Measurements from ENCODE around the gene POC1A.

The POC1A gene

GRCh38 chr3:52191663-52192062, 37.4 kb upstream of the POC1A start:
- no peak for DNase-seq (ENCODE audit: extremely low spot score)
- ChIA-PET CTCF (no interaction called here), POLR2A (no interaction called here)
- TF ChIP-seq CTBP1 (IDR thresholded peaks at IDR 0.05; ENCODE audit: borderline replicate concordance) (no peak), L3MBTL2 (conservative IDR thresholded peaks at IDR 0.05) (no peak), LEF1 (IDR thresholded peaks at IDR 0.05; ENCODE audit: borderline replicate concordance) (no peak), SUZ12 (IDR thresholded peaks at IDR 0.05) (no peak), PKNOX1 (IDR thresholded peaks at IDR 0.05) (no peak), FOXA1 (IDR thresholded peaks at IDR 0.05) (no peak), NFRKB (IDR thresholded peaks at IDR 0.05) (no peak), HDGF (IDR thresholded peaks at IDR 0.05; ENCODE audit: borderline replicate concordance) (no peak), TARDBP (IDR thresholded peaks at IDR 0.05) (no peak), BHLHE40 (IDR thresholded peaks at IDR 0.05; ENCODE audit: borderline replicate concordance) (no peak), FOXM1 (IDR thresholded peaks at IDR 0.05; ENCODE audit: borderline replicate concordance) (no peak), FOXK2 (IDR thresholded peaks at IDR 0.05) (no peak), ZNF384 (IDR thresholded peaks at IDR 0.05) (no peak), SP1 (IDR thresholded peaks at IDR 0.05) (no peak), ARNT (IDR thresholded peaks at IDR 0.05) (no peak), ELF4 (IDR thresholded peaks at IDR 0.05) (no peak)

DNA sequence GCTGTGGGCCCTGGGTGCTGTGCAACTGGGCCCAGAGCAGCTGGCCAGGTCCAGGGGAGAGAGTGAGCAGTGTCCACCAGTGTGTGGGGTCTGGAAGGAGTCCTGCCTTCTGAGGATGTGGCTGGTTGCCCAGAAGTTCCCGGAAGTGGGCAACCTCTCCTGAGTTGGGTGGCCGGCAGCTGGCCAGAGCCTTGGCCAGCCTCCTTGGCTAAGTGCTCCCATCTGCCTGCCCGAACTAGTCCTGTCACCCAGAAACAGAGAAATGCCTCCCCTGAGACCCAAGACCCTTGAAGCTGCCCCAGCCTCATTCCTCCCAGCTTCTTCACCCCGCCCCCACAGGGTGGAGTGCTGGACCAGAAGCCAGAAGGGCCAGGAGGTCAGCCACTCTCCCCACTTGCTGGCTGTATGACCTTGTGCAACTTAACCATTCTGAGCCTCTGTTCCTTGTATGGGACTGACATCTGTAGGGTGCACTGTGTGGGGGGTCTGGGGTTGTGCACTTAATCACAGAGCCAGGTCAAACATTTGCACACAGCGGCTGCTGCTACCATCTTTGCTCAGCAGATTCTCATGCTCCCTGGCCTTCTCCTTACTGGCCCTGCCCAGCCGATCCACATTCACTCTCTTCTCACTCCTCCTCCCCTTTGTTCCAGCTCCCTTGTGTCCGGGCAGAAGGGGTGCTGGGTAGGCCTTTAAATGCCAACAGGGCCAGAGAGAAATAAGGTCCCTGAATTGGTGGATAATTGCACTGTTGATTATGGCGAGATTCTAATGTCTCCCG, 36.3 kb upstream of the POC1A start:
- ChIA-PET POLR2A (interaction anchor here (0.7 kb wide), 1 partner anchor 198 kb away, joined by 3 read pairs; no protein-coding TSS in a partner anchor), CTCF (no interaction called here)
- DNase-seq (ENCODE audit: extremely low spot score): no peak
- no peak for TF ChIP-seq SUZ12 (IDR thresholded peaks at IDR 0.05)
- no peak for TF ChIP-seq HDGF (IDR thresholded peaks at IDR 0.05; ENCODE audit: borderline replicate concordance)
- TF ChIP-seq FOXM1 (IDR thresholded peaks at IDR 0.05; ENCODE audit: borderline replicate concordance): no peak
- TF ChIP-seq LEF1 (IDR thresholded peaks at IDR 0.05; ENCODE audit: borderline replicate concordance): no peak
- TF ChIP-seq TARDBP (IDR thresholded peaks at IDR 0.05): no peak
- no peak for TF ChIP-seq ZNF384 (IDR thresholded peaks at IDR 0.05)
- TF ChIP-seq L3MBTL2 (conservative IDR thresholded peaks at IDR 0.05): no peak
- no peak for TF ChIP-seq BHLHE40 (IDR thresholded peaks at IDR 0.05; ENCODE audit: borderline replicate concordance)
- no peak for TF ChIP-seq PKNOX1 (IDR thresholded peaks at IDR 0.05)
- no peak for TF ChIP-seq SP1 (IDR thresholded peaks at IDR 0.05)
- no peak for TF ChIP-seq FOXA1 (IDR thresholded peaks at IDR 0.05)
- TF ChIP-seq NFRKB (IDR thresholded peaks at IDR 0.05): no peak
- no peak for TF ChIP-seq FOXK2 (IDR thresholded peaks at IDR 0.05)
- TF ChIP-seq CTBP1 (IDR thresholded peaks at IDR 0.05; ENCODE audit: borderline replicate concordance): no peak
- TF ChIP-seq ARNT (IDR thresholded peaks at IDR 0.05): no peak
- no peak for TF ChIP-seq ELF4 (IDR thresholded peaks at IDR 0.05)

- ChIA-PET CTCF (no interaction called here), POLR2A (interaction anchor here (1.2 kb wide), 1 partner anchor 34 kb away, joined by 4 read pairs; the partner anchor contains the start of gene POC1A)
- no peak for DNase-seq (ENCODE audit: extremely low spot score)
- TF ChIP-seq SUZ12 (IDR thresholded peaks at IDR 0.05) (no peak), ARNT (IDR thresholded peaks at IDR 0.05) (no peak), LEF1 (IDR thresholded peaks at IDR 0.05; ENCODE audit: borderline replicate concordance) (no peak), TARDBP (IDR thresholded peaks at IDR 0.05) (no peak), SP1 (IDR thresholded peaks at IDR 0.05) (no peak), PKNOX1 (IDR thresholded peaks at IDR 0.05) (no peak), CTBP1 (IDR thresholded peaks at IDR 0.05; ENCODE audit: borderline replicate concordance) (no peak), ZNF384 (IDR thresholded peaks at IDR 0.05) (no peak), ELF4 (IDR thresholded peaks at IDR 0.05) (no peak), BHLHE40 (IDR thresholded peaks at IDR 0.05; ENCODE audit: borderline replicate concordance) (no peak), FOXK2 (IDR thresholded peaks at IDR 0.05) (no peak), L3MBTL2 (conservative IDR thresholded peaks at IDR 0.05) (no peak), FOXM1 (IDR thresholded peaks at IDR 0.05; ENCODE audit: borderline replicate concordance) (no peak), FOXA1 (IDR thresholded peaks at IDR 0.05) (no peak), HDGF (IDR thresholded peaks at IDR 0.05; ENCODE audit: borderline replicate concordance) (no peak), NFRKB (IDR thresholded peaks at IDR 0.05) (no peak)
These were observed 34.3 kb upstream of the POC1A start for GRCh38 chr3:52188556-52188955.

DNA sequence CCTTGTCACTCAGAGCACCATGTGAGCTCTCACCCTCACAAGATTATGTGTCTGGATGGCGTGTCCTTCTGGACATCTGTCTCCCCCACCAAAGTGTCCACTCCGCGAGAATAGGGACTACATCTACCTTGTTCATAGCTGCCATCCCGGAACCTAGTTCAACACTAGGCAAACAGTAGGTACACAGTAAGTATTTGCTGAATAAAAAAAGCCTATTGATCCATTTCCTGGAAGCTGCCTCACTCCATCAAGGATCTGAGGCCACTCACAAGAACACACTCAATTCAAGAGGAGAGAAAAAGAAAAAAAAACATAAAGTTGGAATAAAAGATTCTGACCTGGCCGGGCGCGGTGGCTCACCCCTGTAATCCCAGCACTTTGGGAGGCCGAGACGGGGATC, 32.5 kb upstream of the POC1A start:
- ChIA-PET POLR2A (no interaction called here), CTCF (no interaction called here)

GRCh38 chr3:52185837-52186236, 31.6 kb upstream of the POC1A start:
- ChIA-PET POLR2A (interaction anchor here (1.0 kb wide), 1 partner anchor 12 kb away, joined by 3 read pairs; no protein-coding TSS in a partner anchor), CTCF (interaction anchor here (1.2 kb wide), 1 partner anchor 12 kb away, joined by 3 read pairs; no protein-coding TSS in a partner anchor)
- TF ChIP-seq PKNOX1 (IDR thresholded peaks at IDR 0.05): no peak
- TF ChIP-seq NFRKB (IDR thresholded peaks at IDR 0.05): no peak
- TF ChIP-seq CTBP1 (IDR thresholded peaks at IDR 0.05; ENCODE audit: borderline replicate concordance): no peak
- no peak for TF ChIP-seq SUZ12 (IDR thresholded peaks at IDR 0.05)
- TF ChIP-seq L3MBTL2 (conservative IDR thresholded peaks at IDR 0.05): no peak
- no peak for TF ChIP-seq FOXA1 (IDR thresholded peaks at IDR 0.05)
- TF ChIP-seq FOXM1 (IDR thresholded peaks at IDR 0.05; ENCODE audit: borderline replicate concordance): no peak
- TF ChIP-seq FOXK2 (IDR thresholded peaks at IDR 0.05): no peak
- TF ChIP-seq TARDBP (IDR thresholded peaks at IDR 0.05): no peak
- TF ChIP-seq ELF4 (IDR thresholded peaks at IDR 0.05): no peak
- no peak for DNase-seq (ENCODE audit: extremely low spot score)

More for the DNA sequence above, 32.5 kb upstream of the POC1A start:
- no peak for DNase-seq (ENCODE audit: extremely low spot score)
- no peak for TF ChIP-seq FOXM1 (IDR thresholded peaks at IDR 0.05; ENCODE audit: borderline replicate concordance)
- TF ChIP-seq ELF4 (IDR thresholded peaks at IDR 0.05): no peak
- no peak for TF ChIP-seq FOXK2 (IDR thresholded peaks at IDR 0.05)
- TF ChIP-seq L3MBTL2 (conservative IDR thresholded peaks at IDR 0.05): no peak
- TF ChIP-seq SP1 (IDR thresholded peaks at IDR 0.05): no peak

All from HEK293T (cell line).